ENCODE measurements around the gene CCDC97. TPM values are rescaled to one million over a fixed set of nuclear protein-coding genes. Genes with fewer than 3 reads are reported as not detected.
A peak's percentile ranks its signal among the peaks of the same experiment; 100 is the strongest.

CCDC97 gene
- polyA plus RNA-seq, 1 of the 3 experiments (the other 2 are of a cell fraction) = 9.6 TPM

- Histone ChIP-seq H3K9me2 (no peaks in the 10 kb centered on the region), H3K9ac (no peak overlapping the region), H2AFZ (ENCODE audit: low read depth) (no peak overlapping the region), H3K4me1 (ENCODE audit: control insufficient read depth in 1 of 2, insufficient read depth in 2 of 2, low read depth in 1 of 2, low read length in 1 of 2) (peaks cover 14 to 19% of the 10 kb centered on the region in 2 experiments; a peak in 3 of 4 replicates), H3F3A (replicated peaks; ENCODE audit: insufficient read depth) (peaks cover 67% of the 10 kb centered on the region), H3K9me3 (no peaks in the 10 kb centered on the region), H3K27ac (ENCODE audit: low read depth in 2 of 2, low read length in 1 of 2) (peak overlapping the region in 1 of 2 experiments; percentile 95; a peak in 2 of 4 replicates), H3K27me3 (ENCODE audit: insufficient read depth) (no peaks in the 10 kb centered on the region), H3K4me3 (ENCODE audit: low read depth in 2 of 2, low read length in 1 of 2) (no peak overlapping the region), H3K79me2 (ENCODE audit: insufficient read depth) (peaks cover 24% of the 10 kb centered on the region), H4K20me1 (ENCODE audit: insufficient read depth) (no peaks in the 10 kb centered on the region; the same call in 1 of the 2 replicates), H3K36me3 (replicated peaks in 1 of 2; ENCODE audit: control insufficient read depth in 1 of 2, insufficient read depth in 2 of 2, low read length in 1 of 2) (peaks cover 53 to 58% of the 10 kb centered on the region in 2 experiments), H3K4me2 (no peak overlapping the region)
- TF ChIP-seq RXRA (IDR thresholded peaks at IDR 0.05; ENCODE audit: borderline replicate concordance, low read depth) (no peak), TCF12 (IDR thresholded peaks at IDR 0.05) (no peak), USF2 (IDR thresholded peaks at IDR 0.05; ENCODE audit: borderline replicate concordance, low read depth, low read length) (no peak), POLR2AphosphoS5 (IDR thresholded peaks at IDR 0.05; ENCODE audit: low read depth, low read length) (no peak), TEAD4 (IDR thresholded peaks at IDR 0.05; ENCODE audit: borderline replicate concordance, insufficient read depth) (no peak), ELF1 (IDR thresholded peaks at IDR 0.05) (no peak), FOXM1 (IDR thresholded peaks at IDR 0.05; ENCODE audit: low read depth) (no peak), RAD21 (IDR thresholded peaks at IDR 0.05; ENCODE audit: low read length) (no peak)
- TF ChIP-seq, protein P1, sequence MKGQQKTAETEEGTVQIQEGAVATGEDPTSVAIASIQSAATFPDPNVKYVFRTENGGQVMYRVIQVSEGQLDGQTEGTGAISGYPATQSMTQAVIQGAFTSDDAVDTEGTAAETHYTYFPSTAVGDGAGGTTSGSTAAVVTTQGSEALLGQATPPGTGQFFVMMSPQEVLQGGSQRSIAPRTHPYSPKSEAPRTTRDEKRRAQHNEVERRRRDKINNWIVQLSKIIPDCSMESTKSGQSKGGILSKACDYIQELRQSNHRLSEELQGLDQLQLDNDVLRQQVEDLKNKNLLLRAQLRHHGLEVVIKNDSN (IDR thresholded peaks at IDR 0.05; ENCODE audit: borderline replicate concordance, low read depth) = no peak
- TF ChIP-seq, protein P2, sequence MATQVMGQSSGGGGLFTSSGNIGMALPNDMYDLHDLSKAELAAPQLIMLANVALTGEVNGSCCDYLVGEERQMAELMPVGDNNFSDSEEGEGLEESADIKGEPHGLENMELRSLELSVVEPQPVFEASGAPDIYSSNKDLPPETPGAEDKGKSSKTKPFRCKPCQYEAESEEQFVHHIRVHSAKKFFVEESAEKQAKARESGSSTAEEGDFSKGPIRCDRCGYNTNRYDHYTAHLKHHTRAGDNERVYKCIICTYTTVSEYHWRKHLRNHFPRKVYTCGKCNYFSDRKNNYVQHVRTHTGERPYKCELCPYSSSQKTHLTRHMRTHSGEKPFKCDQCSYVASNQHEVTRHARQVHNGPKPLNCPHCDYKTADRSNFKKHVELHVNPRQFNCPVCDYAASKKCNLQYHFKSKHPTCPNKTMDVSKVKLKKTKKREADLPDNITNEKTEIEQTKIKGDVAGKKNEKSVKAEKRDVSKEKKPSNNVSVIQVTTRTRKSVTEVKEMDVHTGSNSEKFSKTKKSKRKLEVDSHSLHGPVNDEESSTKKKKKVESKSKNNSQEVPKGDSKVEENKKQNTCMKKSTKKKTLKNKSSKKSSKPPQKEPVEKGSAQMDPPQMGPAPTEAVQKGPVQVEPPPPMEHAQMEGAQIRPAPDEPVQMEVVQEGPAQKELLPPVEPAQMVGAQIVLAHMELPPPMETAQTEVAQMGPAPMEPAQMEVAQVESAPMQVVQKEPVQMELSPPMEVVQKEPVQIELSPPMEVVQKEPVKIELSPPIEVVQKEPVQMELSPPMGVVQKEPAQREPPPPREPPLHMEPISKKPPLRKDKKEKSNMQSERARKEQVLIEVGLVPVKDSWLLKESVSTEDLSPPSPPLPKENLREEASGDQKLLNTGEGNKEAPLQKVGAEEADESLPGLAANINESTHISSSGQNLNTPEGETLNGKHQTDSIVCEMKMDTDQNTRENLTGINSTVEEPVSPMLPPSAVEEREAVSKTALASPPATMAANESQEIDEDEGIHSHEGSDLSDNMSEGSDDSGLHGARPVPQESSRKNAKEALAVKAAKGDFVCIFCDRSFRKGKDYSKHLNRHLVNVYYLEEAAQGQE (IDR thresholded peaks at IDR 0.05; ENCODE audit: low read depth, low read length) = no peak
- TF ChIP-seq, protein P3, sequence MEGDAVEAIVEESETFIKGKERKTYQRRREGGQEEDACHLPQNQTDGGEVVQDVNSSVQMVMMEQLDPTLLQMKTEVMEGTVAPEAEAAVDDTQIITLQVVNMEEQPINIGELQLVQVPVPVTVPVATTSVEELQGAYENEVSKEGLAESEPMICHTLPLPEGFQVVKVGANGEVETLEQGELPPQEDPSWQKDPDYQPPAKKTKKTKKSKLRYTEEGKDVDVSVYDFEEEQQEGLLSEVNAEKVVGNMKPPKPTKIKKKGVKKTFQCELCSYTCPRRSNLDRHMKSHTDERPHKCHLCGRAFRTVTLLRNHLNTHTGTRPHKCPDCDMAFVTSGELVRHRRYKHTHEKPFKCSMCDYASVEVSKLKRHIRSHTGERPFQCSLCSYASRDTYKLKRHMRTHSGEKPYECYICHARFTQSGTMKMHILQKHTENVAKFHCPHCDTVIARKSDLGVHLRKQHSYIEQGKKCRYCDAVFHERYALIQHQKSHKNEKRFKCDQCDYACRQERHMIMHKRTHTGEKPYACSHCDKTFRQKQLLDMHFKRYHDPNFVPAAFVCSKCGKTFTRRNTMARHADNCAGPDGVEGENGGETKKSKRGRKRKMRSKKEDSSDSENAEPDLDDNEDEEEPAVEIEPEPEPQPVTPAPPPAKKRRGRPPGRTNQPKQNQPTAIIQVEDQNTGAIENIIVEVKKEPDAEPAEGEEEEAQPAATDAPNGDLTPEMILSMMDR (IDR thresholded peaks at IDR 0.05) = no peak
- WGBS (ENCODE audit: low lambda C conversion rate) = 87% methylated on average over 8 of the region's 8 CpGs
- POLR2A ChIA-PET = interaction anchor here (0.7 kb wide), 1 partner anchor 26 kb away, joined by 4 read pairs; no protein-coding TSS in a partner anchor
- no peak for DNase-seq
- CTCF ChIA-PET = interaction anchor here (0.9 to 5.5 kb wide), 16 partner anchors 14 to 337 kb away, joined by 3 to 105 read pairs (median 7); partner anchors contain the start of genes DMAC2, HNRNPUL1 and TGFB1
These were observed 2.7 kb upstream of the CCDC97 start for GRCh38 chr19:41307090-41307875.

Data from SK-N-SH (cell line).